Measurements from ENCODE around the gene FLT3. TPM values are rescaled to one million over a fixed set of nuclear protein-coding genes. Genes with fewer than 3 reads are reported as not detected.

Gene FLT3
- total and polyA plus RNA-seq, 10 of the 15 experiments (the other 5 are each of a cell fraction or from before 2014, with no cell fraction given): 0.04 to 0.19 (median 0.11) TPM; not detected in 1

DNA sequence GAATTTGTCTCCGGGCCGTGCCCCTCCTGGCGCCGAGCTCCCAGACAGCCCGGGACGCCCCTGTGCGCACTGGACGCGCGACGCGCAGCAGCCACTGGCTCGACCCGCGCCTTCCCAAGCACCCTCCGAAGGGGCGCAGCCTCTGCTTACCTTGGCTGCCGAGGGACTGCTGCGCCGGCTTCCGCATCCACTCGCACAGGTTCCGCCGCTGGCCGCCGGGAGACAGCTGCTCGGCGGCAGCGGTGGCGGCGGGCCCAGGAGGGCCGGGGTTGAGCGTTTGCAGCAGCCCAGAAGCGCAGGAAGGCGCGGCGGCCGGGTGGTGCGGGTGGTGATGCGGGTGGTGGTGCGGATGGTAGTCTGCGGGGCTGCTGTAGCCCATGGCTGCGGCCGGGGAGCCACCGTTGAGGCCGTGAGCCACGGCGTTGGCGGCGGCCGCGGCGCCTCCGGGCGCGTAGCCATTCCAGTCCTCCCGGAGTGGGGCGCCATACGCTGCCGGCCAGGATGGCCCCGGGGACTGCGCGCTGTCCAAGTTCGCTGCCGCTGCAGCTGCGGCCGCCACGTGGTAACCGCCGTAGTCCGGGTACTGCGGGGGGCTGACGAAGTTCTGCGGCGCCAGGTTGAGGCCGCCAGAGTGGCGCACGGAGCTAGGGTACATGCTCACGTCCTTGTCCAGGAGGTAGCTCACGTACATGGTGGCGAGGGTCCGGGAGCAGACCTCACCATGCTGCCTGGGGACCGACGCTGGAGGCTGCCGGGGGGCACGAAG, 131.9 kb downstream of the FLT3 start (continued):
- no peak for TF ChIP-seq RAD21 (IDR thresholded peaks at IDR 0.05; ENCODE audit: insufficient read depth, low read depth, low read length)

DNA sequence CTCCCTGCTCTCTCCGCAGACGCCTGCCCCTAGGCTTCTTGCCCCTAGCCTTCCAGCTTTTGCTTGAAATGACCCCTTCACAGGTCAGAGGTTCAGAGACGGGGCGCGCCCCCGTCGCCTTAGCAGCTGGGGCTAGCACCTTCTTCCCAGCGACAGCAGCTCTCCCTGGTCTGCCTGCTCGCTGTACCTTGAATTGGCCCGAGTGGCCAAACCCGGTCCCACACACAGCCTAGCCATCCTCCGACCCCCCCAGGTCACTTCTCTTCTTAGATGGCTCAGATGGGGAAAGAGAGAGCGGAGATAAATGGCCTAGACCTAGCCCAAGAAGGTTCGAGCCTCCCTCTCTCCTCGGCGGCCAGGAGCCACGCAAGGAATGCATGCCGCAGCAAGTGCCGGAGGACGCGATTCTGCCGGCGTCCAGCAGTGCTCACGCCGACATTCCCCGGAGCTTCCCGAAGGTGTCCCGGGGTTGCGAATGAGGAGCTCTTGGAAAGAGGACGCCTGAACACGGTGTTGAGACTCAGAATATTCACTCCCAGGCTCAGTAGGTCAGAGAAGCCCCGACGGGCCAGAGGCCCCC, 132.6 kb downstream of the FLT3 start:
- Histone ChIP-seq H3K4me2 (ENCODE audit: control insufficient read depth, insufficient read depth) (no peak overlapping the region), H3K9me3 (replicated peaks; ENCODE audit: control insufficient read depth, insufficient read depth, low read length) (no peaks in the 10 kb centered on the region), H3K27ac (ENCODE audit: control insufficient read depth, insufficient read depth) (no peak overlapping the region), H3K4me1 (ENCODE audit: control insufficient read depth, insufficient read depth, low read length) (no peaks in the 10 kb centered on the region), H3K9ac (ENCODE audit: control insufficient read depth, insufficient read depth, low read length) (no peak overlapping the region), H3K36me3 (ENCODE audit: control insufficient read depth in 2 of 2, insufficient read depth in 2 of 2, low read length in 1 of 2) (no peaks in the 10 kb centered on the region), H2AFZ (ENCODE audit: control insufficient read depth, low read depth, low read length) (no peak overlapping the region), H4K20me1 (ENCODE audit: control insufficient read depth, insufficient read depth) (no peaks in the 10 kb centered on the region), H3K27me3 (replicated peaks in 1 of 2; ENCODE audit: control insufficient read depth in 2 of 2, insufficient read depth in 2 of 2, low read length in 1 of 2) (peaks cover 16 to 22% of the 10 kb centered on the region in 2 experiments), H3K4me3 (no peak overlapping the region), H3K79me2 (ENCODE audit: control insufficient read depth, insufficient read depth, low read length) (no peaks in the 10 kb centered on the region)
- WGBS (ENCODE audit: insufficient coverage, insufficient replicate concordance, low lambda C conversion rate, missing lambda C conversion rate): 21% methylated on average over 33 of the region's 33 CpGs
- TF ChIP-seq SUZ12 (IDR thresholded peaks at IDR 0.05; ENCODE audit: unreplicated experiment) (peak; percentile 7), ZNF217 (IDR thresholded peaks at IDR 0.05) (no peak), FOS (IDR thresholded peaks at IDR 0.05; ENCODE audit: borderline replicate concordance, extremely low read depth, insufficient read length) (no peak)
- no peak for DNase-seq (ENCODE audit: low read depth, low spot score)
- ChIA-PET RAD21 (ENCODE audit: unreplicated experiment) (no interaction called here), SMC1A (ENCODE audit: uncharacterized antibody, unreplicated experiment) (no interaction called here), CTCF (no interaction called here), POLR2A (no interaction called here)
- no peak for FAIRE-seq
- intact Hi-C loops (cut with micrococcal nuclease; ENCODE audit: unreplicated experiment) (no loop called here), in situ Hi-C loops (cut with MboI) (no loop called here)
- no TSS peak for BruUV-seq (replicated peaks)
- ATAC-seq: no peak

DNA sequence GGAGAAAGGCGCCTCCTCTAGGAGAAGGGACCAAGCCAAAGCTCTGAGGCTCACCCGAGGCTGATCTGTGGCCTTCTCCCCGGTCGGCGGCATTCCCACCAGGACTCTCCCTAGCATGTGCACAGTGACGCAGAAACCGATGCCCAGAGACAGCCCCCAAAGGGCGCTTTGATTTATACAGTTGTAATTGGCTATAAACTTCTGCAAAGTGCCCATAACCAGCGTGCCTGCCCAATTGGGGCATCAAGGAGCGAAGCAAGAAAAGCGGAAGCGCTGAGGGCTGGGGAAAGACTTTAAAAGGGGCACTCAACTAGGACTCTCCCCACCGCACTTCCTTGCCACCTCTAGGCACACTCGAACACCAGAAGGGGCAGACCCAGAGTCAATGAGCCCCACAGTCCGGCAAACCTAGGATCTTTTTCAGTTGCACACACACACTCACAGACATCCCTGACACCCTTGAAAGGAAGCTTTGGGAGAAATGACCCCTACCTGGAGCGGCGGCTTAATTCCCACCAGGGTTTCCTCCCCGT, 133.1 kb downstream of the FLT3 start:
- CTCF ChIA-PET: no interaction called here
- ATAC-seq: no peak
- TF ChIP-seq, protein P1, sequence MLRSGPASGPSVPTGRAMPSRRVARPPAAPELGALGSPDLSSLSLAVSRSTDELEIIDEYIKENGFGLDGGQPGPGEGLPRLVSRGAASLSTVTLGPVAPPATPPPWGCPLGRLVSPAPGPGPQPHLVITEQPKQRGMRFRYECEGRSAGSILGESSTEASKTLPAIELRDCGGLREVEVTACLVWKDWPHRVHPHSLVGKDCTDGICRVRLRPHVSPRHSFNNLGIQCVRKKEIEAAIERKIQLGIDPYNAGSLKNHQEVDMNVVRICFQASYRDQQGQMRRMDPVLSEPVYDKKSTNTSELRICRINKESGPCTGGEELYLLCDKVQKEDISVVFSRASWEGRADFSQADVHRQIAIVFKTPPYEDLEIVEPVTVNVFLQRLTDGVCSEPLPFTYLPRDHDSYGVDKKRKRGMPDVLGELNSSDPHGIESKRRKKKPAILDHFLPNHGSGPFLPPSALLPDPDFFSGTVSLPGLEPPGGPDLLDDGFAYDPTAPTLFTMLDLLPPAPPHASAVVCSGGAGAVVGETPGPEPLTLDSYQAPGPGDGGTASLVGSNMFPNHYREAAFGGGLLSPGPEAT (IDR thresholded peaks at IDR 0.05; ENCODE audit: low read depth): no peak
- TF ChIP-seq SREBF1 (IDR thresholded peaks at IDR 0.05; ENCODE audit: low read length): no peak
- TF ChIP-seq, protein P2, sequence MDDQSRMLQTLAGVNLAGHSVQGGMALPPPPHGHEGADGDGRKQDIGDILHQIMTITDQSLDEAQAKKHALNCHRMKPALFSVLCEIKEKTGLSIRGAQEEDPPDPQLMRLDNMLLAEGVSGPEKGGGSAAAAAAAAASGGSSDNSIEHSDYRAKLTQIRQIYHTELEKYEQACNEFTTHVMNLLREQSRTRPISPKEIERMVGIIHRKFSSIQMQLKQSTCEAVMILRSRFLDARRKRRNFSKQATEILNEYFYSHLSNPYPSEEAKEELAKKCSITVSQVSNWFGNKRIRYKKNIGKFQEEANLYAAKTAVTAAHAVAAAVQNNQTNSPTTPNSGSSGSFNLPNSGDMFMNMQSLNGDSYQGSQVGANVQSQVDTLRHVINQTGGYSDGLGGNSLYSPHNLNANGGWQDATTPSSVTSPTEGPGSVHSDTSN (IDR thresholded peaks at IDR 0.05; ENCODE audit: insufficient replicate concordance, low read depth, low read length): no peak

More for the DNA sequence above, 133.1 kb downstream of the FLT3 start:
- SMC1A ChIA-PET (ENCODE audit: uncharacterized antibody, unreplicated experiment): no interaction called here
- in situ Hi-C loops (cut with MboI) (no loop called here), intact Hi-C loops (cut with micrococcal nuclease; ENCODE audit: unreplicated experiment) (no loop called here)
- RAD21 ChIA-PET (ENCODE audit: unreplicated experiment): no interaction called here
- Histone ChIP-seq H3K27ac (ENCODE audit: control insufficient read depth, insufficient read depth) (no peak overlapping the region), H2AFZ (ENCODE audit: control insufficient read depth, low read depth, low read length) (no peak overlapping the region), H4K20me1 (ENCODE audit: control insufficient read depth, insufficient read depth) (no peaks in the 10 kb centered on the region), H3K4me3 (no peak overlapping the region), H3K27me3 (replicated peaks in 1 of 2; ENCODE audit: control insufficient read depth in 2 of 2, insufficient read depth in 2 of 2, low read length in 1 of 2) (peaks cover 19 to 22% of the 10 kb centered on the region in 2 experiments), H3K79me2 (ENCODE audit: control insufficient read depth, insufficient read depth, low read length) (no peaks in the 10 kb centered on the region), H3K36me3 (ENCODE audit: control insufficient read depth in 2 of 2, insufficient read depth in 2 of 2, low read length in 1 of 2) (no peaks in the 10 kb centered on the region), H3K9me3 (replicated peaks; ENCODE audit: control insufficient read depth, insufficient read depth, low read length) (no peaks in the 10 kb centered on the region), H3K4me2 (ENCODE audit: control insufficient read depth, insufficient read depth) (no peak overlapping the region), H3K9ac (ENCODE audit: control insufficient read depth, insufficient read depth, low read length) (no peak overlapping the region), H3K4me1 (ENCODE audit: control insufficient read depth, insufficient read depth, low read length) (no peaks in the 10 kb centered on the region)
- POLR2A ChIA-PET: no interaction called here
- BruUV-seq (replicated peaks): no TSS peak
- DNase-seq (ENCODE audit: low read depth, low spot score) (no peak), FAIRE-seq (no peak)
- WGBS (ENCODE audit: insufficient coverage, insufficient replicate concordance, low lambda C conversion rate, missing lambda C conversion rate): 15% methylated on average over 16 of the region's 18 CpGs
